ENCODE data around the gene MBTD1. TPM values are rescaled to one million over a fixed set of nuclear protein-coding genes. Genes with fewer than 3 reads are reported as not detected.

The MBTD1 gene
- total RNA-seq, 4 donors from 2014 or later = 15.3 to 91.7 (median 25.8) TPM

Other genes starting within 250 kb of the MBTD1 start
- 100 to 1,000 TPM in 1 of 4 donors, 10 to 100 TPM in 3; 68.8 to 176 (median 80.6) TPM for gene SPAG9, start 139.2 kb downstream of the MBTD1 start, total RNA-seq
- 10 to 100 TPM; 21.1 to 67.6 (median 61.1) TPM for gene NME1, start 106.5 kb downstream of the MBTD1 start, total RNA-seq
- 100 to 1,000 TPM; 239 to 695 (median 466) TPM for gene NME2, start 93.6 kb downstream of the MBTD1 start, total RNA-seq
- 10 to 100 TPM; 26.5 to 49.6 (median 45.1) TPM for gene UTP18, start 497 bp upstream of the MBTD1 start, total RNA-seq

Data from suprapubic skin (tissue), 4 donors.